NCI-H2227 (cell line): ENCODE results near the gene PPP1R9A.

Experiments used
- DNase-seq: peaks from one replicate; lab custom pipeline; 2025; ENCODE audit not compliant: unreplicated experiment; lab: John Stamatoyannopoulos, UW

PPP1R9A gene

DNA sequence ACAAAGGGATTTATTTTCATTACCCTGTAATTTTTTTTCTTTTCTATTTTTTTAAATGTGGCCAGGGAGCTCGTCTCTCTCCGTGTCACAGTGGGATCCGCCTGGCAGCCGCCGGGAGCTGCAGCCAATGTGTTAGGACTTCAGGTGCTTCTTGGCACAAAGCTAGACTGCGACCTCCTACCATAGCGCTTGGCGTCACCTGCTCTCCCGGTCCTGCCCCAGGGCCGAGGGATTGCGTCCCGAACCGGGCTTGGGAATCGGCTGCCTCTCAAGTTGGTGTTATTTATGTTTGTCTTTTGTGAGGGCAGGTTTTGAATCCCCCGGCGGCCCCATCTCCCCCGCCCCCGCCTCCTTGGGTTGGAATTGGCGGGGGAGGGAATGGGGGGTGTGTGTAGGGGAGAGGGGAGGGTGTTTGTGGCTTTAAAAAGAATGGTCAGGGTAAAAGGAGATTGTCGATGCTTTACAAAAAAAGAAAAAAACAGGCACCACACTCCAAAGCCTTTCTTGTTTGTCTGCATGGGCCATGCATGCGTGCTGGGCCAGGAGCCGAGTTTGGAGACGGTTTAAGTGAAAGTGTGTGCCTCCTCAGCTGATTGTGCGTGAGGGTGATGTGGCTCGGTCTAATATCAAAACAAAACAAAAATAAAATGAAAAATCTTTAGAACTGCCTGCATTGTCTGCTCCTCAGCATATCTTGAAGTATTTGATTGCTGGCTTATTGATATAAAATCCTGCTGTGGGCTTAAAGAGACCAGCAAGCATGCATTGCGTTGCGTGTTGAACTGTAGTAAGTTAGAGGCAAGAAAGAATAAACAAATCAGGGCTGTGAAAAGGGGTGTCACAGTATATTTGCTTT, 1.2 kb downstream of the PPP1R9A start:
- DNase-seq = peak; percentile 80

DNA sequence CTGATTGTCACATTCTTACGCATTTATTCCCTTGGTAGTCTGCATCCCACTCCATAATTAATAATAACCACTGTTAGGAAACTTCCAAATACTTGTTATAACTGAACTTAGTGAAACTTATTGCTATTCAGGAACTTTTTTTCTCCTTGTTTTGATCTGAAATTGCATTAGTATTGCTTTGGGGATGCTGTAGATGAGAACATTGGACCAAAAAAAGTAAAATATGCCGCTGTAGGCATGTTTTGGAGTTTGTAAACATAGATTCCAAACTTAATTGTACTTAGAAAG, 1.7 kb downstream of the PPP1R9A start:
- DNase-seq = no peak

DNA sequence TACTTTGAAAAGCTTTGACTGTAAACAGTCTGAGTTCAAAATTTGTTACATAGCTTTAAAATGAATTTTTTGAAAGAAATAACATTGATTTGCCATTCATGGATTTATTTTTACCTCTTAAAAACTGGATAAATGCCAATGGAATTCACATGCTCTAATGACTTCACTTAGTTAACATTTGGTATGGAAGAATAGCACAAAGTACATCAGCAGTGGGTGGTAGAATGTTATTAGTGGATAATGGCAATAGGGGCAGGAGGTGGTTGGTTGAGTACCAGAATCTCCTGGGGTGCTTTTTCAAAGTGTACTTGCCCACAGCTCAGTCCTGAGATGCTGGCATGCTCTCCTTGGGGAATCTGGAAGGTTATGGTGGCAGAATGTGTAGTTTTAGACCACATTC, 4.7 kb downstream of the PPP1R9A start:
- no peak for DNase-seq

DNA sequence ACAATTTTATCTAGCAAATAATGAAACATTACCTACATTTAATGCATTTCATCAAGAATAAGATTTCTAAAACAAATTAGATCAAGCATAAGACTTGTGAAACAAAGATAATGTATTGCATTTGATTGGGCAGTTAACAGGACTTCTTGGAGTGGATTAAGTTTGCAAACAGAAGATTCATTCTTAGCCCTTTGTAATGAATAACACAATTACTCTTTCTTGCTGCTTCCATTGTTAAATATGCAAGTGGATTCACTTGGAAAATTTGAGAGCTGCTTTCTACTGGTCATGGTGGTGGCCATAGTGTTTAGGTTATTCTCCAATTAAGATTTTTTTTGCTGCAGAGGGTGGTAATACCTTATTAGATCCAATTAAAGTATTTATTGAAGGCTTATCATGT, 6.0 kb downstream of the PPP1R9A start:
- no peak for DNase-seq

DNA sequence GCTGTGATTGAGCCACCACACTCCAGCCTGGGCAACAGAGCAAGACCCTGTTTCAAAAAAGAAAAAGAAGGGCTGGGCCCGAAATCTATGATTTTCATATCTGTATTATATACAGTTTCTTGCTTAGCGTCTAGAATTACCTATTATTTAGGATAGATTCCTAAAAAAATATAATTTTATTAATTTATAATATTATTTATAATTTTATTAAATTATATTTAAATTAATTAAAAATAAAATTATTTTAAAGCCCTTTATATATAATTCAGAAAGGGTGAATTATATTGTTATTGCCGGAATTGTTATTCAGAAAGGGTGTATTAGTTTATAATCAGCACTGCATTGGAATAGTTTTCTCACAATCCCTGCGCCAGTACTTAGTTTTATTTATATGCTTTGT, 14.5 kb downstream of the PPP1R9A start:
- DNase-seq = no peak

DNA sequence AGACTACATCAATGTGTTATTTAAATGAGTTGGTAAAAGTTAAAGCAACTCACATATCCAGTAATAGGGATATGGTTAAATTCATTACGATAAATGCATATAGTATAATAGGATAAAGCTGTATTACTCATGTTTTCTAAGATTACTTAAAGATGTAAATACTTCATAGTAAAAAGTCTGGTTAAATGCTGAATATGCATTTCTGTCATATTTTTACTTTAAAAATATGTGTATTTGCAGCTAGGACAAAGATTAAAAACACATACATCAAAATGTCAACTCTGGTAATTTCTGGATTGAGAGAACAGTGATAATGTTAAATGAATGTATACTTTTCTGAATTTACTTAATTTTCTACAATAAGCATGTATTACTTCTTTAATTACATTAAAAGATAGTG, 15.1 kb downstream of the PPP1R9A start:
- DNase-seq = no peak

DNA sequence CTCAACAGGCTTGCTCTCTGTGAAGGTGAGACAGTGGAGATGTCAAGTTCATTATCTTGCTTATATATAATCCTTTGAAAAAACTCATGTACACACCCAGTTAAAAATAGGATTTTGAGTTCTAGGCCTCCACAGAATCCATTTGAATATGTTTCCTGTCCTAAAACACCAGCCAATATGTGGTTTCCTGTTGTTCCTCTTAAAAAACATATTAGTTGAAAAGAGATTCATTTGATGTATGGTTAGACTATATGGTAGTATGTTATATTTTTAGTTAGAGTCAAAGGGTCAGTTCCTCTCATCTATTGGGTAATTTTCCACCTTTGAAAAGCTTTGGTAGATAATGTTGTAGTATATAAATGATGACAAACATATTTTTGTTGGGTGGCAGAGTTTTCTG, 16.0 kb downstream of the PPP1R9A start:
- DNase-seq = no peak

DNA sequence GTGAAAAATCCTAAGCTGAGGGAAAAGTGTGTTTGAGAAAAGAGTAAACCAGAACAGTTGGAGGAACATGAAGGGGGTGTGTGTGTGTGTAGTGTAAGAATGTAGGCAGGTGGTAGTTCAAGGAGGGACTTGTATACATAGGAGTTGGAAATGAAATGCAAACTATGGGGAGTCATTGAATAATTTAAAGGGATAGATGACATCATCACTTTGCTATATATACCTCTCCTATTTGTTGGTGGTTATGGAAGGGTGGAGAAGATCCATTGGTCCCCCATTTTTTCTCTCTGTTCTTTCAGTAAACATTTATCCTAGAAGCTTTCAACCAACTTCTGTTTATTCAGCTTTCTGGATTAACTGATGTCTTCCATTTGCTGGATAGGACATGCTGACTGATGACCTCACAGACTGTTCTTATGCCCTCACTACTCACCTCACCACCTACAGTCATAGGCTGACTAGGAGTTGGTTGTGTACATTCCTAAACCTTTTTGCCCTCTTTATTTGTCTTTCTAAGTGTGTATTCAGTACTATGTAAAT, 20.8 kb downstream of the PPP1R9A start:
- DNase-seq = no peak

DNA sequence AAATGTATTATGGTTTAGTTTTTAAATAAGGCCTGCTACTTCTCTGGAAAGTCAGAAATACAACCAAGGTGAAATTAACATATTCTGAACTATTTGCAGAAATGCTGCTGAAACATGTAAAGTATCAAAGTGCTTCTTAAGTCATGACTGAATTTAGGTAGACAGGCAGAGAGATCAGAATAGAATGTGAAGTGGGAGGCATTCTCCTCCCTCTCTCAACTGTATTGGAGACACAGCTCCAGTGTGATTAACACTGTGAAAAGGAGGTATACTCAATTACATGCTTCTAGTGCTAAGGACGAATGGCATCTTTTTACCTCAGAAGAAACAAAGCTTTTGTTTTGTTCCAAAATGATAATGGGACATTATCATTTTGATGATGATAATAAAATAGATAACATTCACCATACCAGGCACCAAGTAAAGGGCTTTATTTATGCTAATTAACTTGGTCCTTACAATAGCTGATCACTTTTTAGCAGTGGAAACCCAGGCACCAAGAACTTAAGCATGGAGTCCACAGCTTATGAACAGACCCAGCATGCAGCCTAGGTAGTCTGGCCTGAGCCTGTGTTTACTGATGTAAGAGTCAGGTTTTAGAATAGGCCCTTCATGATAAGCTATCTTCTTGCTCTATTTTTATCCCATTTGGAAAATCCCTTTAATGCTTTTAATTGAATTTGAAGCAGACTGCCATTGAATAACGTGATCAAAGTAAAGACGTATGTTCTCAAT, 26.0 kb downstream of the PPP1R9A start:
- DNase-seq = no peak

DNA sequence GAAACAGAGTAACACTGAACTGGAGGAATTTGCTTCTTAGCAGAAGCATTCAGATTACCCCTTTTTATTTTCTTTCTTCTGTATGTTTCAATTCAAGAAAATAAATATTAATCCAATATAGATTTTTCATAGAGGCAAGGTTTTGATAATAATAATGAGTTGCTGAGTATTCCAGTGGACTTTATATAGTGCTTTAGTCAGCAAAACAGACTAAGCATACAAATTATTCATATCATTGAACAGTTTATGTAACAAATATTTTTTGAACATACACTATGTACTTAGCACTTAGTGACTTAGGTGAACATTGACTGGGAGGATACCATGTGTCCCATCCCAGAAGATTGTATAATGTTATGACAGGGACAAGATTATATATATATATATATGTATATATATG, 32.0 kb downstream of the PPP1R9A start:
- no peak for DNase-seq

DNA sequence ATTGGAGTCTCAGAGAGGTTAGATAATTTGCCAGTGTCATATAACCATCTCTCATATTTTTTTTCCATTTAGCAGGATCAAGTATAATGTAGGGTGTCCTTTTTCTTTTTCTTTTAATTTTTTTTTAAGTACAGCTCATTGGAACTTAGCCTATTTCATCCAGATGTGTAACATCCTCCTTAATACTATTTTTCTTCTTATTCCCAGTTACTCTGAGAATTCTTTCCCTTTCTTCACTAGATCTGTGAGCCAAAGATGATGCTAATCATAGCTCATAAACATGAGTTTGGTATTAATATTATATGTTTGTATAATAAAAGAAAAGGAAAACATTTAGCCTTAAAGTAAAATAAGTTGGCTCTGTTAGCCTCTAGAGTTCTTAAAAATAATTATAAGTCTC, 32.8 kb downstream of the PPP1R9A start:
- DNase-seq = no peak

DNA sequence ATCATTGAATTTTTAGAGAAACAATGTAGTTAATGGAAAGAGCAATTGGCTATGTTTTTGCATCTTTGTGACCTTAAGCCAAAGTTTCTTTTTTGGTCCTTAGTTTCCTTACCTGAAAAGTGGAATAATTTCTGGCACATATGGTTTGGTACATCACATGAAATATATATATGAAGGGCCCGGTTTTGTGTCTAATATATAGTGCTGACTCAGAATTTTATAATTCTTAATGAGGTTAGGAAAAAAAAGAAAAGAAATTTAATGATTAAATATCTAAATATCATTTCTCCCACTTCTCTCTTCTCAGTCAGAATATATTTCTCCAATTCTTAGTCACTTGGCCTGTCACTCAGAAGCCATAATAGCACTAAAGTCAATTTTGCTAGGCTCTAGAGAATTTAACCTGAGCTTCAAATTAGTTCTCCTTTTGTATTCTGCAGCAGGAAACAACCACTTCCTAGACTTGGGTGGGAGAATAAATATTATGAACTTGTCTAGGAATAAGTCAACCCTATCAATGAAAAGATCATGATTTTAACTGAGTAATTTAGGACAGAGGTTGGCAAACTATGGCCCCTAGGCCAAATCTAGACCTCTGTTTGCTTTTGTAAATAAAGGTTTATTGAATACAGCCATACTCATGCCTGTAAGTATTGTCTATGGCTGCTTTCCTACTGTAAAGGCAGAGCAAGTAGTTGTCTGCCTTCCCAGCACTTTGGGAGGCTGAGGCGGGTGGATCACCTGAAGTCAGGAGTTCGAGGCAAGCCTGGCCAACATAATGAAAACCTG, 34.6 kb downstream of the PPP1R9A start:
- DNase-seq = no peak

DNA sequence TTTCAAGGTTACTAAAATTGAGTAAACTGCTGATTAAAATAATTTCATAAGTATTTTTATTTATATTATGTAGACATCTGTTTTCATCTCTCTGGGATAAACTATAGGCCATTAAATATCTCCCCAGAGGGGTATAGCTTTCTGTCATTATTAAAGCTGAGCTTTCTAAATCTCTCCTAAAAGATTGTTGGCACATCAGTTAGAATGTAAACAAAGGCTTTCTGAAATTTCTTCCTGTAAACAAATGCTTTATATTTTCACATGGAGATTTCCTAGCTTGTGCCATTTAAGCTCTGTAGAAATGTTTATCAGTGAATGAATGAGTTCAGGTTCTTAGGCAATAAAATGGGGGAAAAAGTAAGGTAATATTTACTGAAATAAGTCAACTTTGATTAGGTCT, 35.7 kb downstream of the PPP1R9A start:
- no peak for DNase-seq

DNA sequence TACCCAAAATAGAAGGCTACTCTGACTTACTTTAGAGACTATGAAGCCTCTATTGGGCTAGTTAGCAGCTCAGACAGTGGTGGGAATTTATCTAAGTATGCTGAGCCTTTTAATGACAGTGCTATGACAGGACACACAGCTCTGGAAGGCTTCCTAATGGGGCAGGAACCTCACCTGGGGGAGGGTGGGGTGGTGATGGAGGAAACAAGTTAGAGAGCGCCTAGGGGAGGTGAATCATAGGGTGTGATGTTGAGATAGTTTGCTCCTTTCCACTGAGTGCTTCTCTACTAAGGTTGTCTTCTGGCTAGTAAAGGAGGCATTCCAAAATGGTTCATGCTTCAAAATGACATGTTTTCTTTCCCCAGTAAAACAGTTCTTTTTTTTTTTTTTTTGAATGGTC, 42.1 kb downstream of the PPP1R9A start:
- DNase-seq = no peak

DNA sequence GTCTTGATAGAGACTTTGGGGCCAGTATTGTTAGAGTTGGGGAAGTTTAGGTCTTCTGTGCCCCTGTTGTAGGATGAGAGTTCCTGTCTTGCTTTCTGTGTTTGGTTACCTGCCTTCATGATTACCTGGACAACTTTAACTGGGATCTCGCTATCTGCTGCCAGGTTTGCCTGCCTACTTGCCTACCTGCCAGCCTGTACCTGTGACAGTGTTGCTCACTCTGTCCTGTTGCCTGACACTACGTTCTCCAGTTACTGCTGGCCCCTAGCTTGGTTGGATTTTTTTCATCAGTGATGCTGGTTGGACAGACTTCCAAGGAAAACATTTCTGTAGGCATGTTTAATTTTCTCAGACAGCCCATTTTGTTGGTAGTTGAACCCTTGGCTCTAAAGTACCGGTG, 48.4 kb downstream of the PPP1R9A start:
- no peak for DNase-seq

DNA sequence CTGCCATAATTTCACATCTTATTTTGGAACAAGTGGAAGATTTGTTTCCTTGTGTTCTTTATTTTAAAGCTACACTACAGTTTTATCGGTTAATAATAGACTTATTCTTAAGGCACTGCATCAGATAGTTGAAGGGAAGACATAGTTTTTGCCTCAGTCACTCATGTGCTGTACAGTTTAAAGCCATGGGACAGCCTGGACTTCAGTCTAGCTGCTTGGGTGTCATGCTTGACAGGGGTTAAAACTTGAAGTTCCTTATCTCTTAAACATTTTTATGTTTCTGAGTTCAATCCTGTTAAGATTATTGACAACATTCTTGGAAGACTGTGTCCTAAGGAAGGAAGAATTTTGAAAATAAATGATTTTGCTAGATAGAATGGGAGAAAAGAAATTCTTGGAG, 49.7 kb downstream of the PPP1R9A start:
- no peak for DNase-seq

DNA sequence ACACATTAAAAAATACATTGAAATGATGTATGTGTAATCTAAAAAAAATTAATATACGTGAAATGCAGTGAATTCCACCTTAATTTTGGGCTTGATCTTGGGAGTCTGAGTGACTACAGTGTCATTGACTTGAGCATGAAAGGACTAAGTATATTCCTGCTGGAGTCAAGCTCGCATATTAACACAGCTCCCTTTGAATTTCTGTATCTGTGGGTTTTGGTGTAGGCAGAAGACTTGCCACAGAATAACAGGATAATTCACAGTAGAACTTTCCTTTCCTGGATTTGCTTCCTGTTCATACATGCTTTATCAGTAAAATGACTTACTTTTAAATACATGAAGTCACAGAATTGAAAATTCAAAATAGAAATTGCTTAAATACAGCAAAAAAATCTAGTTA, 55.3 kb downstream of the PPP1R9A start:
- DNase-seq = no peak

DNA sequence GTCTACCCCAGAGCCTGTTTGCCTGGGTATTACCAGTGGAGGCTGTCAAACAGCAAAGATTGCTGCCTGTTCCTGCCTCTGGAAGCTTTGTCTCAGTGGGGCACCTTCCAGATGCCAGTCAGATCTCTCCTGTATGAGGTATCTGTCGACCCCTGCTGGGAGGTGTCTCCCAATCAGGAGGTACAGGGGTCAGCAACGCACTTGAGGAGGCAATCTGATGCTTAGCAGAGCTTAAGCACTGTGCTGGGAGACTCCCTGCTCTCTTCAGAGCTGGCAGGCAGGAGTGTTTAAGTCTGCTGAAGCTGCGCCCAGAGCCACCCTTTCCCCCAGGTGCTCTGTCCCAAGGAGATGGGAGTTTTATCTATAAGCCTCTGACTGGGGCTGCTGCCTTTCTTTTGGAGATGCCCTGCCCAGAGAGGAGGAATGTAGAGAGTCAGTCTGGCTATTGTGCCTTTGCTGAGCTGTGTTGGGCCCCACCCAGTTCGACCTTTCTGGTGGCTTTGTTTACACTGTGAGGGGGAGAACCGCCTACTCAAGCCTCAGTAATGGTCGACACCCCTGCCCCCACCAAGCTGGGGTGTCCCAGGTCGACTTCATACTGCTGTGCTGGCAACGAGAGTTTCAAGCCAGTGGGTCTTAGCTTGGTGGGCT, 62.2 kb downstream of the PPP1R9A start:
- DNase-seq = peak; percentile 36

DNA sequence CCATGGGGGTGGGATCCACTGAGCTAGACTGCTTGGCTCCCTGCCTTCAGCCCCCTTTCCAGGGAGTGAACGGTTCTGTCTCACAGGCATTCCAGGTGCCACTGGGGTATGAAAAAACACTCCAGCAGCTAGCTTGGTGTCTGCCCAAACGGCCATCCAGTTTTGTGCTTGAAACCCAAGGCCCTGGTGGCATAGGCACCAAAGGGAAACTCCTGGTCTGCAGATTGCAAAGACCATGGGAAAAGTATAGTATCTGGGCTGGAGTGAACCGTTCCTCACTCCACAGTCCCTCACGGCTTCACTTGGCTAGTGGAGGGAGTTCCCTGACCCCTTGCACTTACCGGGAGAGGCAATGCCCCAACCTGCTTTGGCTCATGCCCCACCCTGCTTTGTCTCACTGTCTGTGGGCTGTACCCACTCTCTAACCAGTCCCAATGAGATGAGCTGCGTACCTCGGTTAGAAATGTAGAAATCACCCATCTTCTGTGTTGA, 62.7 kb downstream of the PPP1R9A start:
- DNase-seq = no peak

DNA sequence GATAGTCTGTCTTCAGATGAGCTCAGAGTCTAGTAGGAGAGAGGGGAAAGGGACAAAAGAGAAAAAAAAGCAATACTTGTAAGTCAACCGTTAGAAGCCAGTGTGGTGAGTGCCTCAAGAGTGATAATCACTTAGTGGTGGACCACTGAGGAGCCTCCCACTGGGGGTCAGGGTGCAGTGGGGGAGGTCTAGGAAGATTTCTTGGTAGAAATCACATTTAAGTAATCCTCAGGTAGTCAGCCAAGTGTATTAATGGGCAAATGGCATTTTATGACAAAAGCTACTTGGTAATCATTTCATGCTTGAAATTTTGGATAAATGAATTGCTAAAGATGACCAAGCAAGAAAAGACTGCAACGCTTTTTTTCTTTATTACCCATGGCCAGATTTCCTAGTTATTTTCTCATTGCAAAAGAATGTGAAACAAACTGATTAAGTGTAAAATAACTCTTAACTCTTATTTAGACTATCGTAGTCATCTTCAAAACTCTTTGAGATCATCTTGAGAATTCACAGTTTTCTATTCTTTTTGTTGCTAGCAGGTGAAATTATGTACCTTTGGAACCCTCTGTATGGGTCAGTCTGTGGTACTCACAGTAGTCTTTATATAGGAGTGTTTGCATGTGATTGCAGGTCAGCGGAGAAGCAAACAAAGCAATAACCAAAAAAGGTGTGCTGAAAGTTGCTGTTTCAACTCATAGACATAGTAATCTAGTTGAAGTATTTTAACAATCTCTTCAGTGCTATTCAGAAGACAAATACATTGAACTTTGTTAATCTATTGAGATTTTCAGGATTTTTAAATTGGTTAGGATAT, 63.9 kb downstream of the PPP1R9A start:
- DNase-seq = peak; percentile 33
